Glutamatergic neuron (in vitro differentiated cells): ENCODE results near the gene ANKRD55. TPM values are rescaled to one million over a fixed set of nuclear protein-coding genes. Genes with fewer than 3 reads are reported as not detected.

Experiments
- DNase-seq: peaks from one replicate; pipeline ENCODE4 v3.0.0; 2022
- H3K27ac Mint-ChIP-seq: one replicate; pipeline ENCODE4 v1.8.0; 2020; ENCODE audit warnings: mild to moderate bottlenecking, mixed read lengths, inconsistent platforms; ENCODE audit not compliant: unreplicated experiment
- H3K27me3 Mint-ChIP-seq: one replicate; pipeline ENCODE4 v1.8.0; 2020; ENCODE audit warnings: mild to moderate bottlenecking, moderate library complexity, mixed read lengths, inconsistent platforms; ENCODE audit not compliant: unreplicated experiment
- H3K36me3 Mint-ChIP-seq: one replicate; pipeline ENCODE4 v1.8.0; 2020; ENCODE audit warnings: mild to moderate bottlenecking, mixed read lengths, inconsistent platforms; ENCODE audit not compliant: unreplicated experiment
- H3K4me1 Mint-ChIP-seq: one replicate; pipeline ENCODE4 v1.8.0; 2020; ENCODE audit warnings: mild to moderate bottlenecking, low read depth, mixed read lengths, inconsistent platforms; ENCODE audit not compliant: unreplicated experiment
- H3K4me3 Mint-ChIP-seq: one replicate; pipeline ENCODE4 v1.8.0; 2020; ENCODE audit warnings: mild to moderate bottlenecking, mixed read lengths, inconsistent platforms; ENCODE audit not compliant: unreplicated experiment
- H3K9me3 Mint-ChIP-seq: one replicate; pipeline ENCODE4 v1.8.0; 2020; ENCODE audit warnings: mild to moderate bottlenecking, moderate library complexity, mixed read lengths, inconsistent platforms; ENCODE audit not compliant: unreplicated experiment
- total RNA-seq: library from RNA; stranded (reverse); fragmentation: NEBNext Ultra II Directional; extraction: Animal tissue kit (Norgen Biotek cat#: 25700); gene quantifications from one replicate; pipeline ENCODE4 v1.2.1, GENCODE V29; 2021; ENCODE audit not compliant: unreplicated experiment
- TF ChIP-seq, protein P1 (sequence below): fragments of 200-600 bp; sonication (generic); IDR thresholded peaks from one replicate; pipeline ENCODE4 v1.5.0; 2021; ENCODE audit not compliant: partially characterized antibody, unreplicated experiment

Gene ANKRD55
- total RNA-seq, 1 donor from 2014 or later, result not detected

DNA sequence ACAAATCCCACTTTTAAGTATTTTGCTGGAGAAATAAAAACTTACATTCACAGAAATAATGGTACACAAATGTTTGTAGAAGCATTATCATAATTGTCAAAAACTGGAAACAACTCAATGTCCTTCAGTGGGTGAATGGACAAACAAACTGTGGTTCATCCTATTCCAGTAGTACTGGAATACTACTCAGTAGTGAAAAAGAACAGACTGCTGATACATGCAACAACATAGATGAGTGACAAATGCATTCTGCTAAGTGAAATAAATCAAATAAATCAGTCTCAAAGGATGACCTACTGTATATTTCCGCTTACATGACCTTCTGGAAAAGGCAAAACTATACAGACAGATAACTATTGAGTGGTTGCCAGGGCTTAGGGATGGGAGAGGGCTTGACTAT lies 114.1 kb downstream of the ANKRD55 start:
- peaks cover 4% of the 10 kb centered on the region for H3K36me3 Mint-ChIP-seq
- DNase-seq, result no peak
- H3K27ac Mint-ChIP-seq, result no peak overlapping the region
- H3K27me3 Mint-ChIP-seq, result no peaks in the 10 kb centered on the region
- peaks cover 3% of the 10 kb centered on the region for H3K4me1 Mint-ChIP-seq
- no peak overlapping the region for H3K4me3 Mint-ChIP-seq
- TF ChIP-seq, protein P1, sequence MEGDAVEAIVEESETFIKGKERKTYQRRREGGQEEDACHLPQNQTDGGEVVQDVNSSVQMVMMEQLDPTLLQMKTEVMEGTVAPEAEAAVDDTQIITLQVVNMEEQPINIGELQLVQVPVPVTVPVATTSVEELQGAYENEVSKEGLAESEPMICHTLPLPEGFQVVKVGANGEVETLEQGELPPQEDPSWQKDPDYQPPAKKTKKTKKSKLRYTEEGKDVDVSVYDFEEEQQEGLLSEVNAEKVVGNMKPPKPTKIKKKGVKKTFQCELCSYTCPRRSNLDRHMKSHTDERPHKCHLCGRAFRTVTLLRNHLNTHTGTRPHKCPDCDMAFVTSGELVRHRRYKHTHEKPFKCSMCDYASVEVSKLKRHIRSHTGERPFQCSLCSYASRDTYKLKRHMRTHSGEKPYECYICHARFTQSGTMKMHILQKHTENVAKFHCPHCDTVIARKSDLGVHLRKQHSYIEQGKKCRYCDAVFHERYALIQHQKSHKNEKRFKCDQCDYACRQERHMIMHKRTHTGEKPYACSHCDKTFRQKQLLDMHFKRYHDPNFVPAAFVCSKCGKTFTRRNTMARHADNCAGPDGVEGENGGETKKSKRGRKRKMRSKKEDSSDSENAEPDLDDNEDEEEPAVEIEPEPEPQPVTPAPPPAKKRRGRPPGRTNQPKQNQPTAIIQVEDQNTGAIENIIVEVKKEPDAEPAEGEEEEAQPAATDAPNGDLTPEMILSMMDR, result no peak
- H3K9me3 Mint-ChIP-seq, result no peaks in the 10 kb centered on the region

DNA sequence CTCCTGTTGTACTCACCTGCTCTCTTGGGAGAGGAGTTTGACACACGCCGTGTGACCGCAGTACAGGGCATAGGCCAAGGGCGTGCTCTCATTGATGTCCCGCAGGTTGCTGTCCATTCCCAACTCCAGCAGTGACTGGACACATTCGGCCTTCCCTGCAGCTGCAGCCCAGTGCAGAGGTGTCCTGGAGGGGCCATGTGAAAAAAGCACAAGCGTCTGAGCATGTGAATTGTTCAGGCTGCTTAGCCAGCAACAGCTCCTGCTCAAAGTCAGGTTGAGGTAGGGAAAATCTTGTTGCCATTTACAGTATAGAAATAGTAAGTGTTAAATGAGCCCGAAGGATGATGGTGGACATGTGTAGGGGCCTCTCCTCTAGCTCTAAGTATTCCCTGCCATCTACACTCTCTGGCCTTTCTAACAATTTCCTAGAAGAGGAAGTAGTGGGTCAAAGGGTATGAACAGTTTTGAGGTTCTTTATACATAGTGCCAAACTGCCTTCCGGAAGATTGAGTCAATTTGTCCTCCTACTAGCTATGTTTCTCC lies 116.5 kb downstream of the ANKRD55 start:
- TF ChIP-seq, protein P1, result no peak
- Mint-ChIP-seq H3K27me3 (no peaks in the 10 kb centered on the region), H3K4me1 (no peaks in the 10 kb centered on the region), H3K4me3 (no peak overlapping the region), H3K9me3 (no peaks in the 10 kb centered on the region), H3K27ac (no peak overlapping the region), H3K36me3 (peaks cover 4% of the 10 kb centered on the region)
- DNase-seq, result no peak

DNA sequence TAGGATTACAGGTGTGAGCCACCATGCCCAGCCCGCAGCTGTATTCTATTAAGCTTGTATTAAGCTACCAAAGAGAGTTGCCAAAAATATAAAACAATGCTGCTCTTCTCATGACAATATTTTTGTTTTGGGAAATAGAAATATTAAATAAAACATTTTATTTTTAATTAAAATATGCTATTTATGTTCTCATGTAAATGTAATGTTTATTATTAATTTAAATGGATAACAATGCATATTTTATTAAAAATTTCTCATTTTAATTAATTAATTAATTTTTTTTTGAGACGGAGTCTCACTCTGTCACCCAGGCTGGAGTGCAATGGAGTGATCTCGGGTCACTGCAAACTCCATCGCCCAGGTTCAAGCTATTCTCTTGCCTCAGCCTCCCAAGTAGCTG lies 117.5 kb downstream of the ANKRD55 start:
- TF ChIP-seq, protein P1, result no peak
- Mint-ChIP-seq H3K36me3 (peaks cover 4% of the 10 kb centered on the region), H3K4me3 (no peak overlapping the region), H3K27me3 (no peaks in the 10 kb centered on the region), H3K4me1 (no peaks in the 10 kb centered on the region), H3K9me3 (no peaks in the 10 kb centered on the region), H3K27ac (no peak overlapping the region)
- no peak for DNase-seq

DNA sequence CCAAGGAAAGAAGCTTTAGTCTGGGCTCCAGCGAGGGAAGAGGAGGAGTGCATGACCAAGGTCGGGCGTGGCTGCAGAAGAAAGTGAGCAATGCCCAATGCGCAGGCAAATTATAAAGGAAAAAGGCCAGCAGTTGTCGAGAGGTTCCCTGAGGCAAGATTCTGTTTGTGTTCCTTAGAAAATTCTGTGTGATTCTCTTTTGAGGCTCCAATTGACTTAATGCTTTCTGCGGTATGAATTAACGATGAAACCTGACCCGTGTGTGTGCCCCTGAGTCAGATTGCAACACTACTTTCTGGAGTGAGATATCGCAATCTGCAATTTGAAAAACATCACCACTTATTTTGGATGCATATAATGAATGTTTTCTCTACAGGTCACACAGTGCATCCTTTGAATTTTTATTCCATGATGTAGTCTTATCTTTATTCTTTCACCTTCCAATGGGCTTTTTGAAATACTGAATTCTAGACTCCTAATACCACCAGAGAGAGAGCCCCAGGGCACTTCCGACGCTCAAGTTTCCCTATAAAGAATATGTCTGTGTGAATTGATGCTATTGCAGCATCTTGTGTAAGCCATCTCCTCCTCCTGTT lies 120.5 kb downstream of the ANKRD55 start:
- Mint-ChIP-seq H3K4me1 (no peaks in the 10 kb centered on the region), H3K27ac (no peak overlapping the region)

DNA sequence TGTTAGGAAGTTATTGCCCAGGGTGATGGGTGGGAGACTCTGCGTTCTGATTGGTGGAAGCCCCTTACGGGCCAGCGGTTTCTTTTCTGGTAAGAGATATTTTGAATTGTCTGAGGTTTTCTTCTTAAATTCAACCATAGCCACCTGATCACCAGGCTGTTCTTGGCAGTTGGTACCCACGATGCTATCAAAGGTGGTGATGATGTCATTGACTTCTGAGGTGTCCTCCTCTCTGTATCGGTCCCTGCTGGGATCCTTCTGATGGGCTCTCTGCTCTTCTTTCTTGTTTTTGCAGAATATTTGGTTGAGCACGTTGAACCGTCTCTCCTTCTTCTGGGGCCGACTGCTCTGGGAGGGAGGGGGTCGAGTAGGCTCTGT lies 121.7 kb downstream of the ANKRD55 start:
- Mint-ChIP-seq H3K27me3 (no peaks in the 10 kb centered on the region), H3K36me3 (no peaks in the 10 kb centered on the region), H3K4me3 (no peak overlapping the region), H3K4me1 (no peaks in the 10 kb centered on the region), H3K9me3 (no peaks in the 10 kb centered on the region), H3K27ac (no peak overlapping the region)
- no peak for DNase-seq
- TF ChIP-seq, protein P1, result no peak

More for the DNA sequence above, 120.5 kb downstream of the ANKRD55 start:
- Mint-ChIP-seq H3K27me3 (no peaks in the 10 kb centered on the region), H3K4me3 (no peak overlapping the region), H3K36me3 (no peaks in the 10 kb centered on the region), H3K9me3 (no peaks in the 10 kb centered on the region)
- TF ChIP-seq, protein P1, result no peak
- DNase-seq, result no peak
